Upper lobe of left lung (tissue), 4 donors: Measurements from ENCODE around the gene KCNMB1.
A peak's percentile ranks its signal among the peaks of the same experiment; 100 is the strongest.

Source experiments
- CTCF ChIP-seq, 6 experiments: fragments of 450-650 bp in 4 of 6; fragments of 200-600 bp in 2 of 6; sonication (generic) in 2 of 6; IDR thresholded peaks; one replicate each; pipeline ENCODE4 v1.5.1; 2016 to 2019; ENCODE audit warnings: antibody characterized with exemption in 6 of 6
- EP300 ChIP-seq, 4 donors: sonication (generic); formaldehyde crosslinking; IDR thresholded peaks; one replicate each; pipeline ENCODE4 v1.5.1; 2017; ENCODE audit warnings: antibody characterized with exemption in 4 of 4, control low read depth in 2 of 4
- POLR2A ChIP-seq, 4 donors: fragments of 450-650 bp; IDR thresholded peaks; one replicate each; pipeline ENCODE4 v1.5.1; 2016 to 2017; ENCODE audit warnings: antibody characterized with exemption in 4 of 4, mild to moderate bottlenecking in 2 of 4
- POLR2AphosphoS5 ChIP-seq, 2 donors: sonication (generic); formaldehyde crosslinking; IDR thresholded peaks; one replicate each; pipeline ENCODE4 v1.5.1; 2017; ENCODE audit warnings: antibody characterized with exemption in 2 of 2

GRCh38 chr5:170348137-170348633 lies 41.0 kb downstream of the KCNMB1 start:
- peak in 3 of 6 experiments; percentile 13 to 34 (median 25) for TF ChIP-seq CTCF (IDR thresholded peaks at IDR 0.05)
- no peak for TF ChIP-seq POLR2AphosphoS5 (IDR thresholded peaks at IDR 0.05)
- no peak for TF ChIP-seq POLR2A (IDR thresholded peaks at IDR 0.05)
- no peak for TF ChIP-seq EP300 (IDR thresholded peaks at IDR 0.05)
